ENCODE data around the gene NAV2. TPM values are rescaled to one million over a fixed set of nuclear protein-coding genes. Genes with fewer than 3 reads are reported as not detected.
A peak's percentile ranks its signal among the peaks of the same experiment; 100 is the strongest.

Gene NAV2
- total RNA-seq, 1 experiment from 2014 or later, result 46.3 TPM

GRCh38 chr11:19921976-19922688 lies 209.5 kb downstream of the NAV2 start:
- no peak overlapping the region for H4K8ac ChIP-seq (replicated peaks; ENCODE audit: insufficient read length, low read depth, low read length)
- H3K9me3 Mint-ChIP-seq, result no peaks in the 10 kb centered on the region
- no peak overlapping the region for H2BK15ac ChIP-seq (ENCODE audit: low read depth, low read length)
- H4K20me1 ChIP-seq (ENCODE audit: control insufficient read depth, insufficient read depth, insufficient read length), result no peaks in the 10 kb centered on the region
- no peak overlapping the region for H3K4me3 Mint-ChIP-seq
- no peak overlapping the region for H3K27ac ChIP-seq (ENCODE audit: insufficient read length, low read depth, low read length)
- H4K91ac ChIP-seq (ENCODE audit: insufficient read length, low read depth, low read length), result no peak overlapping the region
- H3K56ac ChIP-seq (ENCODE audit: insufficient read length, low read depth, low read length), result no peak overlapping the region
- H2BK120ac ChIP-seq (ENCODE audit: low read depth, low read length, poor library complexity, severe bottlenecking), result no peak overlapping the region
- no peaks in the 10 kb centered on the region for H3K79me2 ChIP-seq (ENCODE audit: insufficient read depth, low read length)
- H3K36me3 Mint-ChIP-seq (ENCODE audit: insufficient read depth in 1 of 3, low read depth in 3 of 3), result peaks cover 8 to 24% (median 18%) of the 10 kb centered on the region in 3 experiments
- H3K23me2 ChIP-seq (ENCODE audit: insufficient read length, low read depth, low read length, poor library complexity, severe bottlenecking), result no peaks in the 10 kb centered on the region
- no peak overlapping the region for H2BK20ac ChIP-seq (ENCODE audit: low read depth, low read length, poor library complexity, severe bottlenecking)
- no peak overlapping the region for H3K4ac ChIP-seq (ENCODE audit: low read depth, low read length)
- H3K9ac ChIP-seq (ENCODE audit: extremely low read depth, insufficient read length, low read length), result no peak overlapping the region
- H2AK5ac ChIP-seq (ENCODE audit: insufficient read length, low read length), result no peak overlapping the region
- H3T11ph ChIP-seq (ENCODE audit: low read length), result no peak overlapping the region
- DNase-seq, result no peak
- 0 out of 7 replicates have a peak overlapping the region, but pooled peaks of 1 of the 3 experiments have one; percentile 61 for H3K27ac Mint-ChIP-seq
- no CpG with 5 or more reads among the region's 3 CpGs for WGBS (ENCODE audit: extremely low coverage, insufficient read length, low lambda C conversion rate)
- no peak overlapping the region for H3K23ac ChIP-seq (ENCODE audit: insufficient read length, low read depth, low read length)
- no peak overlapping the region for H3K14ac ChIP-seq (ENCODE audit: insufficient read depth, low read length)
- no peaks in the 10 kb centered on the region for H3K4me1 ChIP-seq (ENCODE audit: insufficient read depth, low read length)
- TF ChIP-seq, protein P1, sequence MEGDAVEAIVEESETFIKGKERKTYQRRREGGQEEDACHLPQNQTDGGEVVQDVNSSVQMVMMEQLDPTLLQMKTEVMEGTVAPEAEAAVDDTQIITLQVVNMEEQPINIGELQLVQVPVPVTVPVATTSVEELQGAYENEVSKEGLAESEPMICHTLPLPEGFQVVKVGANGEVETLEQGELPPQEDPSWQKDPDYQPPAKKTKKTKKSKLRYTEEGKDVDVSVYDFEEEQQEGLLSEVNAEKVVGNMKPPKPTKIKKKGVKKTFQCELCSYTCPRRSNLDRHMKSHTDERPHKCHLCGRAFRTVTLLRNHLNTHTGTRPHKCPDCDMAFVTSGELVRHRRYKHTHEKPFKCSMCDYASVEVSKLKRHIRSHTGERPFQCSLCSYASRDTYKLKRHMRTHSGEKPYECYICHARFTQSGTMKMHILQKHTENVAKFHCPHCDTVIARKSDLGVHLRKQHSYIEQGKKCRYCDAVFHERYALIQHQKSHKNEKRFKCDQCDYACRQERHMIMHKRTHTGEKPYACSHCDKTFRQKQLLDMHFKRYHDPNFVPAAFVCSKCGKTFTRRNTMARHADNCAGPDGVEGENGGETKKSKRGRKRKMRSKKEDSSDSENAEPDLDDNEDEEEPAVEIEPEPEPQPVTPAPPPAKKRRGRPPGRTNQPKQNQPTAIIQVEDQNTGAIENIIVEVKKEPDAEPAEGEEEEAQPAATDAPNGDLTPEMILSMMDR (conservative IDR thresholded peaks at IDR 0.05), result no peak
- no peaks in the 10 kb centered on the region for H3K79me1 ChIP-seq (ENCODE audit: insufficient read depth, low read depth, low read length, poor library complexity, severe bottlenecking)
- H3K9me3 ChIP-seq (ENCODE audit: control insufficient read depth, low read depth, low read length), result no peaks in the 10 kb centered on the region
- no peak overlapping the region for H2AFZ ChIP-seq (ENCODE audit: low read length)
- peaks cover 5 to 8% of the 10 kb centered on the region in 2 experiments; a peak in 3 of 4 replicates for H3K4me1 Mint-ChIP-seq
- no peaks in the 10 kb centered on the region; the same call in 1 of the 2 replicates for H3K27me3 ChIP-seq (ENCODE audit: insufficient read depth, low read length)
- no peak overlapping the region for H2BK5ac ChIP-seq (ENCODE audit: insufficient read length, low read length)
- H3K18ac ChIP-seq (ENCODE audit: insufficient read length, low read depth, low read length), result no peak overlapping the region
- H3K27me3 Mint-ChIP-seq (ENCODE audit: low read depth), result no peaks in the 10 kb centered on the region
- no peak overlapping the region for H4K5ac ChIP-seq (ENCODE audit: insufficient read length, low read depth, low read length)
- no peak overlapping the region for H3K4me2 ChIP-seq (ENCODE audit: insufficient read depth, insufficient read length, low read length)
- H2BK12ac ChIP-seq (ENCODE audit: insufficient read length, low read depth, low read length), result no peak overlapping the region
